ENCODE measurements around the gene USP30.

The USP30 gene

DNA sequence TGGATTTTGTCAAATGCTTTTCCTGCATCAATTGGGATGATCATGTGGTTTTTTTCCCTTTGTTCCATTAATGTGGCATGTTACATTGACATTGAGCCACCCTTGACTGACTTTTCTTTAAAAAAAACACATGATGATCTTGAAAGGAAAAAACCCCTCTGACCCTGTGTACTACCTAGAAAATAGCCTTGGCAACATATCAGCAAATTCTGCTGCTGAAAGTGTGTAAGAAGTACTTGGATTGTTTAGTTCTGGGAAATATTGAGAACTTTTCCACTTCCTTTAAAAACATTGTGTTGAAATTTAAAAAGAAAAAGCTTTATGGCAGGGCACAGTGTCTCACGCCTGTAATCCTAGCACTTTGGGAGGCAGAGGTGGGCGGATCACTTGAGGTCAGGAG lies 84.7 kb downstream of the USP30 start:
- no peak for TF ChIP-seq GATA1 (IDR thresholded peaks at IDR 0.05; ENCODE audit: low read depth, low read length)
- DNase-seq: no peak
